Activated CD8-positive, alpha-beta memory T cell treated with anti-CD3 and anti-CD28 coated beads, Interleukin-2, amount 50 U/mL, for 1 hour (primary cell): ENCODE data around the gene TOE1.
"Not testable (repeated sequence)": the region's sequence is repeated elsewhere in the genome, so short reads cannot be mapped to it uniquely, and the experiment has no call there.

Source experiments
- DNase-seq: peaks from one replicate; pipeline ENCODE4 v3.0.0-alpha.2; 2020; ENCODE audit errors: extremely low read depth

The TOE1 gene

GRCh38 chr1:45354838-45355237 is 14.9 kb downstream of the TOE1 start:
- no peak for DNase-seq

GRCh38 chr1:45355683-45356082 is 15.7 kb downstream of the TOE1 start:
- DNase-seq, result no peak

DNA sequence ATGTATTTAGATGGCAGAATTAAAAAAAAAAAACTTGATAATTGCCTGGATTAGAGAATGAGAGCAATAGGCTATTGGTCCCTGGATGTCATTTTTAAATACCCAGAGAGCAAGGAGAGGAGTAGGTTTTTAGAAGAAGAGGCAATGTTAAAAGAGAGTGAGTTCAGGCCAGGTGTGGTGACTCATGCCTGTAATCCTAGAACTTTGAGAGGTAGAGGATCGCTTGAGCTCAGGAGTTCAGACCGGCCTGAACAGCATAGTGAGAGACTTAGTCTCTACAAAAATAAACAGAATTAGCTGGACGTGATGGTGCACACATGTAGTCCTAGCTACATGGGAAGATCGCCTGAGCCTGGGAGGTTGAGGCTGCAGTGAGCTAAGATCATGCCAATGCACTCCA is 16.2 kb downstream of the TOE1 start:
- DNase-seq, result no peak

DNA sequence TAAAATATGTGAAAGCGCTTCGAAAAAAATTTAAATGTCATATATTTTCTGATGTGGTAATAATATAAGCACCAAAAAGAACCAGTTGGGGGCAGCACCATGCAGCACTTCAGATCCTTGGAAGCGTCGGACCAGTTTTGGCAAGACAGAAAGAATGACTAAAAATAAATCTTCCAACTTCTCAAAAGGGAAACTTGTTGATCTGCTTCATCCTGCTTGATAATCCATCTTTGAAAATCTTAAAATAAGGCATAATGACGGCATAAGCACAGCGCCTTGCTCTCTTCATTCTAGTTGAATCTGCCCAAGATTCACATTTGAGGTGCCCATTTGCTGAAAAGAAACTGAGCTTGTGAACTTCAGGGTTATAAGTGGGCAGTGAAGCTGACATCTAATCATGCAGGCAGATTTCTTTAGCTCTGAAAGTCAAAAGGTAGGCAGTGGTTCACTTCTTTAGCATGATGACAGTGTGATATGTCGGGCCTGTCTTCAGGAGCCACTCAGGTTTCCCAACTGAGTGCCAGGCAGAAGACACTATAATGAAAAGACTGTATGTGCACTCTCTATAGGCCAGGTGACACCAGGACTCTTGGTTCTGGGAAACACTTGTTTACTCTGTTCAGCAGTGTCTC is 20.0 kb downstream of the TOE1 start:
- no peak for DNase-seq

DNA sequence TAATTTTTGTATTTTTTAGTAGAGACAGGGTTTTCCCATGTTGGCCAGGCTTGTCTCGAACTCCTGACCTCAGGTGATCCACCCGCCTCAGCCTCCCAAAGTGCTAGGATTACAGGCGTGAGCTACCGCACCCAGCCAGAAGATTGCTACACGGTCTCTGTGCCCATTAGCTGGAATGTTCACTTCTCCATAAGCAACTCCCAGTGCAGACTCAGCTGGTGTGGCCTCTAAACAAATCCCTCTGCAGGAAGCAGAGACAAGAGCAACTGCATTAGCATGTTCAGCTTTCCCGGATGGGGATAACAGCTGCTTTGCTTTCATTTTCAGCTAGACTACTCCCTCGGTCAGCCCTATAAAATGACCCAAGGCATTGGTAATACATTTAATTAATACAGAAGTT is 21.0 kb downstream of the TOE1 start:
- DNase-seq, result not testable (repeated sequence)

- no peak for DNase-seq
These were observed 24.3 kb downstream of the TOE1 start for GRCh38 chr1:45364294-45364693.

DNA sequence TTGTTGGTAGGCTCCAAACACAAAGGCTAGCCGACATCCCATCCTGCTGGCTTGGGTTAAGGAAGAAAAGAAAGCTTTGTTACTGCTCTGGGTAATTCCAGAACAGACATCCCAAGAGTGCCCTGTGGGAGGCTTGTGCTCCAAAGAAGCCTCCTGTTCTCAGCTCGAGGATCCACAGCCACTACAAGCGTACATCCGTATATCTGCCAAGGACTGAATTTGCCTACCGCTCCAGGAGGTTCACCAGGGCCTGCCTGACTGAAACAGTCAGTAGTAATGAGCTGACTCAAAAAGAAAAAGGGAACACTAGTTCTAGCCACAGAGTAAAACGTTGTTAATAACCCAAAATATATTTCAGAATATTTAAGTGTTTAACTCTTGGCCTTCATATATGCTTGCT is 25.1 kb downstream of the TOE1 start:
- no peak for DNase-seq

DNA sequence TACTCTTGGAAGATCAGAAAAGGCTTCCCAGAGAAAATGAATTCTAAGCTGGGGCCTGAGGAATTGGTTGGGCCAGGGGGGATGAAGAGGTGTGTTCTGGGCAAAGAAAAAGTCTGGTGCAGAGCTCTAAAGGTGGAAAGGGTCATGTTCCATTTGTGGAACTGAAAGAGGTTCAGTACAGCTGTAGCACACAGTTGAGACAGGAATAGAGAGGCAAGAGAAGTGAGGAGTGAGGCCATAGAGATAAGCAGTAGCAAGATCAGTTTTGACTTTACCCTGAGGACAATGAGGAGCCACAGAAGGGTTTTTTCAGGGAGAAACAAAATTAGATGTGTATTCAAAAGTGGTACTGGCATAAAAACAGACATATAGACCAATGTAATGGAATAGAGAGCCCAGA is 30.6 kb downstream of the TOE1 start:
- no peak for DNase-seq

DNA sequence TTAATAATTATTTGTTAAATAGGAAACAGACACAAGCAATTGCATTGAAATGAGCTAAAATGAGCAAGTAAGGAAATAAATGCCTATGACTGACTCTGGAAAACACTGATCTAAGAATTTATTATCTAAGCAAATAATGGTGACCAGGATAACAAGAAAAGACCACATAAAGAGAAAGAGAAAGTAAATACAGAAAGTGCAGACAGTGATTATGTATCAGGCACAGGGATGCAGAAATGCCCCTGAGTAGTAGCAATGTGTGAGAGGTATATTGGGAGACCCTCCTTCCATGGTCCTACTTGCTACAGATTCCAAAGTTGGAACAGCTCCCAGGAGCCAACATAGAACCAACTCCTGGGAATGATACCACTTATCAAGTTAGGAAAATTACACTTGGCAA is 33.6 kb downstream of the TOE1 start:
- DNase-seq, result no peak

DNA sequence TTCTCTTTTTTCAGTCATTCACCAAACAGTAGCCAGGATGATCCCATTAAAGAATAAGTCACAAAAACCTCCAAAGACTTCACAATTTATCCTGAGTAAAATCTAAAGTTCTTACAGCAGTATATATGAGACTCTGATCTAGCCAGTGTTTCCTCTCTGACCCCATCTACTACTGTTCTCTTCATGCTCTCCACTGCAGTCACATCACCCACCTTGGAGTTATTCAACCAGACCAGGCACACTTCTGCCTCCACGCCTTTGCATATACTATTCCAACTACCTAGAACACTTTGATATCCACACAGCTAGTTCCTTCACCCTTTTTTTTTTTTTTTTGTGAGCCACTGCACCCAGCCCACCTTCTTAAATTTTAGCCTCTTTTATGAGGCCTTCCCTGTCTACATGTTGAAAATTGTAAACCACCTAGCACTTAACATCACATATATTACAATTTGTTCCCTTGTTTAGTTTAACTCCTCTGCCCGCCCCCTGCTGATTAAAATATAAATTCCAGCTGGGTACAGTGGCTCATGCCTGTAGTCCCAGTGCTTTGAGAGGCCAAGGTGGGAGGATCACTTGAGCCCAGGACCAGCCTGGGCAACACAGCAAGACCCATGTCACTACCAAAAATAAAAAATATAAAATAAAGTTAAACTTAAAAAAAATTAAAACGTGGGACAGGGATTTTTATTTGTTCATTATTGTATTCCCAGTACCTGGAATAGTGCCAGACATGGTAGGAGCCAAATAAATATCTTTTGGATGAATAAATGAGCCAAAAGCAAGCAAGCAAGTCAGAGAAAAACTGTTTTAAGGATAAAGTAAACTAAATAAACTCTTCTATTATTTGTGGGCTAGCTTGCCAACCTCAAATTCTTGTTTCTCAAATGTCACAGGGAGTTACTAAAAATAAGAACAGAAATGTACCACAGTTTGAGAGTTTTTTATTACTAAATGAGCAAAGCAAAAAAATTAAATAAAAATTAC is 35.4 kb downstream of the TOE1 start:
- no peak for DNase-seq

DNA sequence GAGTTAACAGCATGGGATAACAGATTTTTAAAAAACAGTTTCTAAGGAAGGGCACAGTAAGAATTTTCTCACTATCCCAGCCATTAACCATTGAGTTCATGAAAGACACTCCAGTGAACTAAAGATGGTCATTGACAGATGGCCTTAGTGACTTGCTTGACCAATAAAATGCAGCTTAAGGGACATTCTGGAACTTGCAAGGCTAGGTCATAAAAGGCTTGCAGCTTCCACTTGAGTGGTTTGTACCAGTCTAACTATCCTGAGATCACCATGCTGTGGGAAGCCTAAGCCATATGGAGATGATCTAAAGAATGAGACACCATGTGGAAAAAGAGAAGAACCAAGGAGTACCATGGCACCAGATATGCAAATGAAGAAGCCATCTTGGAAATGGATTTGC is 38.2 kb downstream of the TOE1 start:
- no peak for DNase-seq

- no peak for DNase-seq
These were observed 39.6 kb downstream of the TOE1 start for GRCh38 chr1:45379524-45379923.

DNA sequence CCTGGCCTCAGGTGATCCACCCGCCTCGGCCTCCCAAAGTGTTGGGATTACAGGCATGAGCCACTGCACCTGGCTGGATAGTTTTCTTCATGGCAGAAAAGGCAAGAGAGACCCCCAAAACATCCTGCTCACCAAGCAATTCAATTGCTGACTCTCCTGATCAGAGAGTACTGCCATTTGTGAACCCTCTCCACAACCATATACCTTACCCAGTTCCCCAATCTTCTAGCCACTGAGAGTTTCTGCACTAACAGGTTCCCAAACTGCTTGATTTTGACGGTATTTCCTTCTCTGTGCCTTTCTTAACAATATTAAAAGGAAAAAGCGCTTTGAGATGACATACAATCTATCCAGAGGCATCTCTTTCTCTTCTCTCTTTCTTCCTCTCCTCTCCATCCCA is 40.2 kb downstream of the TOE1 start:
- no peak for DNase-seq

GRCh38 chr1:45380730-45381129 is 40.8 kb downstream of the TOE1 start:
- DNase-seq, result no peak

- DNase-seq, result no peak
These were observed 41.3 kb downstream of the TOE1 start for GRCh38 chr1:45381243-45381642.

DNA sequence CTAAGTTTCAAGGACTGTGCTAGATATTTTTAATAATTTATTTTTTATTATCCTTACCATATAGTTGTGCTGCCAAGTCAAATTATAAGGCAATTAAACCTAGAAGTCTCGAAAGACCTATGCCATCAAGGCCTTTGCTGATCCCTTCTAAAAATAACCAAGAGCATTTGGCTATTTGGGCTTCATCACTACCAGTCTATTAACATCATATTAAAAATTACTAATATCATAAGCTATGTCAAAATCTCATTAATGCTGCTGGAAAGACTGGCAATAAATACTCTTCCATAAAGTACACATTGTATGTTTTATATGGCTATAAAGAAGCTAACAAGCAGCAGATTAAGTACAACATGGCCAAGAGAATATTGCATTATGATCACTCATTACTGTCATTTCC is 43.2 kb downstream of the TOE1 start:
- DNase-seq, result no peak

DNA sequence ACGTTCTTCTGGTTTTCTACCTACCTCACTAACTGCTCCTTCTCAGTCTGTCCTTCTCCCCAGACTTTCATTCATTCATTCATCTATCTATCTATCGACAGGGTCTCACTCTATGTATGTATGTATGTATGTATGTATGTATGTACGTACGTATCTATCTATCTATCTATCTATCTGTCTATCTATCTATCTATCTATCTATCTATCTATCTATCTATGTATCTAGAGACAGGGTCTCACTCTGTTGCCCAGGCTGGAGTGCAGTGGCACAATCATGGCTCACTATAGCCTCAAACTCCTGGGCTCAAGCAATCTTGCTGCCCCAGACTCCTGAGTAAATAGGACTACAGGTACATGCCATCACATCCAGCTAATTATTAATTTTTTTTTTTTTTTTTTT is 44.2 kb downstream of the TOE1 start:
- DNase-seq, result not testable (repeated sequence)

DNA sequence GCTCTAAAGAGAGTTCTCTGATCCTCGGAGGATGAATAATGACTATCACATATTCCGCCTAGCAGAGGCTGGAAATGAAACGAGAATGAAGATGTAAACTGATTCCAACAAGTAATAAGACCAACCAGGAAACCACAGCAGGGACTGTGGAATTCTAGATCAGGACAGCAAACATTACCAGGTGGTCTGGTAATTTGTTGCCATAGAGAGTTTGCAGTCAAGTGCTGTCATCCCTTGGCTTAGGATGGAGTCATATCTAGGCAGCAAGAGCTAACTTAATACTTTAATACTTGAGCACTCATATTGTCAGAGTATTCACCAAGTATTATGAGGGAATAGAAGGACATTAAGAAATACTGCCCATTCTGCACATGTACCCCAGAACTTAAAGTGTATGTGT is 45.3 kb downstream of the TOE1 start:
- no peak for DNase-seq

- DNase-seq, result no peak
These were observed 46.2 kb downstream of the TOE1 start for GRCh38 chr1:45386219-45386618.
